IMR-90 (cell line): ENCODE results near the gene F10. TPM values are rescaled to one million over a fixed set of nuclear protein-coding genes. Genes with fewer than 3 reads are reported as not detected.

Experiments
- ELK1 ChIP-seq: fragments of 150-350 bp; IDR thresholded peaks from 2 replicates; pipeline ENCODE4 v1.6.1; 2016; ENCODE audit warnings: low read depth, mild to moderate bottlenecking, low read length, moderate library complexity, borderline replicate concordance
- POLR2A ChIP-seq: IDR thresholded peaks from 2 replicates; pipeline ENCODE4 v1.6.1; 2012; ENCODE audit warnings: mild to moderate bottlenecking, low read depth, low read length
- RFX5 ChIP-seq: IDR thresholded peaks from 2 replicates; pipeline ENCODE4 v1.8.0; 2012; ENCODE audit warnings: low read depth, mild to moderate bottlenecking, low read length, moderate library complexity
- SMC3 ChIP-seq: fragments of 150-350 bp; IDR thresholded peaks from 2 replicates; pipeline ENCODE4 v1.6.1; 2016; ENCODE audit warnings: low read depth, mild to moderate bottlenecking, antibody characterized with exemption, low read length, moderate library complexity
- polyA plus RNA-seq, 3 experiments: library from polyadenylated mRNA; depleted of rRNA; stranded (reverse); fragments of >200 nt; gene quantifications; 2 replicates each; pipeline ENCODE4 v1.2.3, GENCODE V29; 2012; ENCODE audit warnings: low replicate concordance in 1 of 3
- total RNA-seq: library from RNA; depleted of rRNA; stranded (reverse); fragments of >200 nt; gene quantifications from 2 replicates; pipeline ENCODE4 v1.2.3, GENCODE V29; 2012

The F10 gene
- total and polyA plus RNA-seq, 2 of the 4 experiments (the other 2 are of a cell fraction): 9.1 to 19.5 TPM

GRCh38 chr13:113150550-113151365 lies 28.2 kb downstream of the F10 start (continued):
- TF ChIP-seq ELK1 (no peak), POLR2A (no peak), SMC3 (no peak), RFX5 (no peak)
